ENCODE results near the gene HEMK1. TPM values are rescaled to one million over a fixed set of nuclear protein-coding genes. Genes with fewer than 3 reads are reported as not detected.

The HEMK1 gene
- total RNA-seq, 1 donor, result 8.6 TPM

DNA sequence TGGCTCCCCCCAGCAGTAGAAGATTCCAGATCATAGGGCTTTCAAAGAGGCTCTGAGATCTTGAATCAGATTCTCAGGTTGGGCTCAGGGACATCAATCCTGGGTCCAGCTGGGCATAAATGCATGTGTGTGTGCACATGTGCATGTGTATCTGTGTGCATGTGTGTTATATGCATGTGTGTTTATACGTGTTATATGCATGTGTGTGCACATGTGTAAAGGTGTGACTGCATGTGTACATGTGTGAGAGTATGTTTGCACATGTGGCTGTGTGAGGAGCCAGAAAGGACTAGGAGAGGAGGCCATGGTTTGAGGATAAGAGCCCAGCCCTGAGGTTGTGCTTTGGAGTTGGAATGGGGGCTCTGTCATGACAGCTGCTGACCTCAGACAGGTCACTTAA is 45.9 kb downstream of the HEMK1 start:
- TF ChIP-seq, protein P1, sequence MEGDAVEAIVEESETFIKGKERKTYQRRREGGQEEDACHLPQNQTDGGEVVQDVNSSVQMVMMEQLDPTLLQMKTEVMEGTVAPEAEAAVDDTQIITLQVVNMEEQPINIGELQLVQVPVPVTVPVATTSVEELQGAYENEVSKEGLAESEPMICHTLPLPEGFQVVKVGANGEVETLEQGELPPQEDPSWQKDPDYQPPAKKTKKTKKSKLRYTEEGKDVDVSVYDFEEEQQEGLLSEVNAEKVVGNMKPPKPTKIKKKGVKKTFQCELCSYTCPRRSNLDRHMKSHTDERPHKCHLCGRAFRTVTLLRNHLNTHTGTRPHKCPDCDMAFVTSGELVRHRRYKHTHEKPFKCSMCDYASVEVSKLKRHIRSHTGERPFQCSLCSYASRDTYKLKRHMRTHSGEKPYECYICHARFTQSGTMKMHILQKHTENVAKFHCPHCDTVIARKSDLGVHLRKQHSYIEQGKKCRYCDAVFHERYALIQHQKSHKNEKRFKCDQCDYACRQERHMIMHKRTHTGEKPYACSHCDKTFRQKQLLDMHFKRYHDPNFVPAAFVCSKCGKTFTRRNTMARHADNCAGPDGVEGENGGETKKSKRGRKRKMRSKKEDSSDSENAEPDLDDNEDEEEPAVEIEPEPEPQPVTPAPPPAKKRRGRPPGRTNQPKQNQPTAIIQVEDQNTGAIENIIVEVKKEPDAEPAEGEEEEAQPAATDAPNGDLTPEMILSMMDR (IDR thresholded peaks at IDR 0.05; ENCODE audit: insufficient read depth, low read depth, low read length), result no peak
- H3K4me3 ChIP-seq (ENCODE audit: low read depth, low read length), result no peak overlapping the region
- DNase-seq (ENCODE audit: low read depth), result no peak

DNA sequence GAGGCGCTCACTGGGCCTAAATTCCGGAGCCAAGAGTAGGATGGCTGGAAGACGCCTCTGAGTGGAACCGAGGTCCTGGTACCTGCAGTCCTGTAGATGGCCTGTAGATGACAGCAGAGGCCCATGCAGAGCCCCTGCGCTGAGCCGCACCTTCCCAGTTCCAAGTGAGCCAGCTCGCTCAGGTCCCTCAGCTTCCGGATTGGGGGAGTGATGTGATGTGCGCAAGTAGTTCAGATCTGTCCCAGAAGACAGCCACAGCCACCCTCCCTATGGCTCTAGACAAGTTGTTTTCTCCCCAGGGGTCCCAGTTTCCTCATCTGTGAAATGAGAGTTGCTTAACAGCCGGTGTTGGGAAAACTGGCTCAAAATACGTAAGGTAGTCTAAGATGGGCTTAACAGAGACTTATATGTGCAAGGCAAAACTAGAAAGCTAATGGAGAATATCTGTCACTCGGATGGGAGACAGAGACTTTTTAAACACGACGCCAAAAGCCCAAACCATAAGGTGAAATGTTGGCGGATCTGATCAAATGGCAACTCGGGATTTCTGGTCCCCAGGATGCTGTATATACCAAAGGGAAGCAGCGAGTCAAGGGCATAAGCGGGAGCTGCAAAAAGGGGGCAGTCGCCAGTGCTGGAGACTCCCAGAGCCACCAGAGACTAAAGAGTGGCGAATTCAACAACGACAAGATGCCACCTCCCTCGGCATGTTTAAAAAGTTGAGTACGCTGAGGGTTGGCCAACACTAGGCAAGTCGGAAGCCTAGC is 46.9 kb downstream of the HEMK1 start:
- peak overlapping the region; percentile 83 for H3K4me3 ChIP-seq (ENCODE audit: low read depth, low read length)
- TF ChIP-seq, protein P1 (IDR thresholded peaks at IDR 0.05; ENCODE audit: insufficient read depth, low read depth, low read length), result peak; percentile 100
- DNase-seq (ENCODE audit: low read depth), result peak; percentile 81

DNA sequence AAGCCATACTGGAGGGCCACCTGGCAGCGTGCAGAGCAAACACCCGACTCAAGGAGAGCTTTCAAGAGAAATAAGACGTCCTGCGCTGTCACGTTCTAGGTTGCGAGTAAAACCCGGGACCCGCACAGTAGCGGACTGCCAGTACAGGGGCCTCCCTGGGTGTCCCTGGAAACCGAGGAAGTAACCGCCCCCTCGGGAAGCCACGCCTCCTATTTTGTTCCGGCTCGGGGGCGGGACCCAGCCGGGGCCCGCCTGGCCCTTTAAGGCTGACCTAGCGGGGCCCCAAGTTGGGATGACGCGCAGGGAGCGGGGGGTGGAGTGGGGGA is 47.4 kb downstream of the HEMK1 start:
- TF ChIP-seq, protein P1 (IDR thresholded peaks at IDR 0.05; ENCODE audit: insufficient read depth, low read depth, low read length), result no peak
- DNase-seq (ENCODE audit: low read depth), result peak; percentile 90
- peak overlapping the region; percentile 83 for H3K4me3 ChIP-seq (ENCODE audit: low read depth, low read length)

DNA sequence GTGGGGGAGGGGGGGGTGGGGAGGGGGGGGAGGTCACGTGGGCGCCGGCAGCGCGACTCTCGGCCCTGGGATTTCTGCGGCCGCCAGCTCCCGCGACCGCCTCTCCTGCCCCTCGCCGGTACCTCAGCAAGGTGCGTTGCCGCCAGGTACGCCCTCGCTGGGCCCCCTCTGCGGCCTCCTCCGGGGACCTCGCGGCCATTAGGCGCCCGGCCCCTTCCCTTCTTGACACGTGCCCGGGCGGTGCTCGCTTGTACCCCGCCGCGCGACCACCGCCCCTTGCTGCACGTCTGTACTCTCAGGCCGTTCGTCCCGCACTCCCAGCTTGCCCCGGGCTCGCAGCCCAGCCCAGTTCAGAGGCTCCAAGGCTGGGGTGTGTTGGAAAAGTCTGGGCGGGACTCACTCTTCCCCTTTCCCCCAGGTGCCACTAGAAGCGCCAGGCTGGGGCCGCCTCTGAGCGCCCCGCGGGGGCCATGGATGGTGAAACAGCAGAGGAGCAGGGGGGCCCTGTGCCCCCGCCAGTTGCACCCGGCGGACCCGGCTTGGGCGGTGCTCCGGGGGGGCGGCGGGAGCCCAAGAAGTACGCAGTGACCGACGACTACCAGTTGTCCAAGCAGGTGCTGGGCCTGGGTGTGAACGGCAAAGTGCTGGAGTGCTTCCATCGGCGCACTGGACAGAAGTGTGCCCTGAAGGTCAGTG is 47.9 kb downstream of the HEMK1 start, which contains the start of gene MAPKAPK3:
TSS of gene MAPKAPK3 (plus strand) at position 56 of the 696 bp plus-strand sequence. CDS start at position 471, 415 bp downstream.
- H3K4me3 ChIP-seq (ENCODE audit: low read depth, low read length), result peak within 1 kb of the TSS; percentile 83
- TF ChIP-seq, protein P1 (IDR thresholded peaks at IDR 0.05; ENCODE audit: insufficient read depth, low read depth, low read length), result no peak
- DNase-seq (ENCODE audit: low read depth), result peak; percentile 11

DNA sequence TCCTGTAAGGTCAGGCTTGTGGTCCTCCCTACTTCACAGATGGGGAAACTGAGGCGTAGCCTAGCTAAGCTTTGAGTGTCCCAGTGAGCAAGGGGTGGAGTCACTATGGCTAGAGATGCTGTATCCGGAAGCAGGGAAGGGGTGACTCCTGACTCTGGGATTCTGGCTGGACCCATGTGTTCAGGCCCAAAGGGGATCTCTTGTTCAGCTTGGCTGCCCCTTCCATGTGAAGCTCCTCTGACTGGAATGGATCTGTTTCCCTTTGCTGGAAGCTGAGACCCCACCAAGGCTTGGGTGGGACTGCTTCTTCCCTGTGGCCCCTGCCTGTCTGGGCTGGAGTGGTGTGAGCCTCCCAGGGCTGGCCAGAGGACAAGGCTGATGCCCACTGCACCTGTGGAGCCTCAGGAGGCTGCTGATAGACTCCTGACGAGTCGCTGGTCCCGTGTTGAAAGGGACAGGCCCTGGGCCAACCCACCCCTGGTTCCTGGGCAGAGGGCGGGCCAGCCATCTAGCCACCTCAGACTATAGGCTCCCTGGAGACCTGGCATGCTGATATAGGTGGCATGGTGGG is 48.7 kb downstream of the HEMK1 start:
- peak overlapping the region; percentile 83 for H3K4me3 ChIP-seq (ENCODE audit: low read depth, low read length)
- no peak for DNase-seq (ENCODE audit: low read depth)
- TF ChIP-seq, protein P1 (IDR thresholded peaks at IDR 0.05; ENCODE audit: insufficient read depth, low read depth, low read length), result no peak

DNA sequence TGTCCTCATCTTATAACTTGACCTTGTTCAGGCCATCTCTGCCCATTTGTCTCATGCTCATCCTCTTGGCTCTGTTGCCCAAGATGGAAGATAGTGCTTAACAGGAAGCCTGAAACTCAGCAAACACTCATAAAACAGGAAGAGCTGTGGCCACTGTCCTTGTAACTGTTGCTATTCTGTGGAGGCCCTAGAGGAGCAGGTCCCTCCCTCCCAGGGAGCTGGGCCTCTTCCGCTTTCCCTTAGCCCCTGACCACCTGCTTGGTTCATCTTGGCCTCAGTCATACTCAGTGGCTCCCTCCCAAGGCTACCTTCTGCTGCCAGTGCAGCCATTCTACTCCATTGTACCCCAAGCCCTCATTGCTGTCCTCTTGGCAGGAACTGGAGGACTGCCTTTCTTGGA is 51.1 kb downstream of the HEMK1 start:
- H3K4me3 ChIP-seq (ENCODE audit: low read depth, low read length), result no peak overlapping the region
- no peak for DNase-seq (ENCODE audit: low read depth)
- TF ChIP-seq, protein P1 (IDR thresholded peaks at IDR 0.05; ENCODE audit: insufficient read depth, low read depth, low read length), result no peak

Data from fibroblast of villous mesenchyme (primary cell).